MM.1S (cell line): ENCODE results near the gene CLDN19.

Source experiments
- CTCF ChIP-seq: fragments of 300-600 bp; sonication (generic); IDR thresholded peaks from 2 replicates; pipeline ENCODE4 v1.5.1; 2016; ENCODE audit warnings: antibody characterized with exemption, low read length, mixed read lengths
- EZH2 ChIP-seq: fragments of 300-600 bp; sonication (generic); optimal IDR thresholded peaks from 2 replicates; pipeline ENCODE3; 2017; ENCODE audit warnings: low read depth, mild to moderate bottlenecking, antibody characterized with exemption, low read length, mixed read lengths

GRCh38 chr1:42738678-42739226, 1.3 kb downstream of the CLDN19 start:
- no peak for TF ChIP-seq CTCF
- no peak for TF ChIP-seq EZH2
